ENCODE measurements around the gene CIPC.
A peak's percentile ranks its signal among the peaks of the same experiment; 100 is the strongest.

Gene CIPC

DNA sequence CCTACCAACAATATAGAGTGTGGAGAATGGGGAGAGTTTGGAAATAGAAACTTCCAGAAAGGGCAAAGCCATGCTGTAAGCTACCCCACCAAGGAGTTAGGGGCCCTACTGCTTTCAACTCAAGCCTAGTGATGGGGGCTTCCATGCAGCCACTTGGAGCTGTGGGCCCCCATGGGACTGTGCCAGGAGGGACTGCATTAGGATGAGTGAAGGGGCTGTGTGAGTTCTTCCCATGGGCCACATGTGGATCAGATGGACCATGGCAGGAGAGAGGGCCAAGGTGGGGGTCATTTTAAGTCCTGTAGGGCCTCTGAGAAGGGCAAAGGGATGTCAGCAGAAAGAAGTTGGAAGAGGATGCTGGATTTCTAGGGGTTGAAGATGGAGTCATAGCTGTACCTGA is 23.1 kb upstream of the CIPC start:
- no peak overlapping the region for H3K4me3 ChIP-seq (ENCODE audit: low read depth, low read length)
- no peaks in the 10 kb centered on the region for H3K27me3 ChIP-seq (ENCODE audit: control insufficient read depth, insufficient read depth, low read length)
- peaks cover 24% of the 10 kb centered on the region; the same call in 1 of the 2 replicates for H3K4me1 ChIP-seq (ENCODE audit: control insufficient read depth, insufficient read depth, low read length)
- H3K9me3 ChIP-seq (ENCODE audit: control insufficient read depth, insufficient read depth, low read length), result no peaks in the 10 kb centered on the region
- no peaks in the 10 kb centered on the region for H3K36me3 ChIP-seq (ENCODE audit: control insufficient read depth, insufficient read depth, low read length)
- no peak overlapping the region for H3K27ac ChIP-seq (ENCODE audit: low read depth, low read length)
- H3K9ac ChIP-seq (ENCODE audit: low read depth, low read length), result no peak overlapping the region

DNA sequence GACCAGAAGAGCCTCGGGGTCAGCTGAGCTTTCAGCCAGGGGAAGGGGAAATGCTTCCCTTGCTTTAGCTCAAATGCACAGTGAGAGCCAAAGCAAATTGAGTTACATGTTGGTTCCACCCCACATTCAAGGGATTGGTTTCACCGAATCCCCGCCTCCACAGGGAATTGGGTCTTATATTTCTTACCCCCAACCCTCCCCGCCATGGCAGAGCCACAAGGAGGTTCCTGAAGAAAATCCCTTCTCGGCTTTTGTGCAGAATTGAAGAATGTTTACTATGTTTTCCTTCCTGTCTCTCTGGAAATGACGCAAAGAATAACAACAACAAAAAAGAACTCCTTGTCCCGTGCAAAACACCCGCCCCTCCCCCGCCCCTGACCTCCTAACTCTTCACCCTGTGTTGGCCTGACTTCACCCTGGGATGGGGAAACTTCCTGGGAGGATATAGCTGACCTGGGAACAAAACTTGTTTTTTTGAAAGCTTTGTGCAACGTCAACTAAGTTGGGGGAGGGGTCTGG is 21.9 kb upstream of the CIPC start:
- H3K27ac ChIP-seq (ENCODE audit: low read depth, low read length), result peak overlapping the region; percentile 83
- H3K27me3 ChIP-seq (ENCODE audit: control insufficient read depth, insufficient read depth, low read length), result no peaks in the 10 kb centered on the region
- peaks cover 24% of the 10 kb centered on the region; the same call in 1 of the 2 replicates for H3K4me1 ChIP-seq (ENCODE audit: control insufficient read depth, insufficient read depth, low read length)
- no peaks in the 10 kb centered on the region for H3K9me3 ChIP-seq (ENCODE audit: control insufficient read depth, insufficient read depth, low read length)
- H3K4me3 ChIP-seq (ENCODE audit: low read depth, low read length), result peak overlapping the region; percentile 39; the same call in 1 of the 2 replicates
- no peak overlapping the region for H3K9ac ChIP-seq (ENCODE audit: low read depth, low read length)
- H3K36me3 ChIP-seq (ENCODE audit: control insufficient read depth, insufficient read depth, low read length), result no peaks in the 10 kb centered on the region

DNA sequence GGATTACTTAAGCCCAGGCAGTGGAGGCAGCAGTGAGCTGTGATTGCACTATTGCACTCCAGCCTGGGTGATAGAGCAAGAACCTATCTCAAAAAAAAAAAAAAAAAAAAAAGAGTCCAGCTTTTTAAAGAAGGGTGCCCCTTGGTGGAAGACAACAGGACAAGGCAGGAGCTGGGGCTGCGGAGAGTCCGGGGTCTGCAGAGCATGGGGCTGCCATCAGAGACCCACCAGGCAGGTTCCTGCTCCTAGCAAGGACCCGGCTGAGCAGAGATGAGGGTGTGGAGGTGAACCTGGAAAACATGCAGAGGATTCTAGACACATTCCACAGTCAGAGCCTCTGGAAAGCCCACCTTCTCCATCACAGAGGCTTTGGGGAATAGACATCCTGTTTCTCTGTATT is 21.0 kb upstream of the CIPC start:
- Histone ChIP-seq H3K4me1 (ENCODE audit: control insufficient read depth, insufficient read depth, low read length) (peaks cover 20% of the 10 kb centered on the region; the same call in 1 of the 2 replicates), H3K9me3 (ENCODE audit: control insufficient read depth, insufficient read depth, low read length) (no peaks in the 10 kb centered on the region), H3K9ac (ENCODE audit: low read depth, low read length) (no peak overlapping the region), H3K4me3 (ENCODE audit: low read depth, low read length) (no peak overlapping the region), H3K27me3 (ENCODE audit: control insufficient read depth, insufficient read depth, low read length) (no peaks in the 10 kb centered on the region), H3K27ac (ENCODE audit: low read depth, low read length) (peak overlapping the region; percentile 83), H3K36me3 (ENCODE audit: control insufficient read depth, insufficient read depth, low read length) (no peaks in the 10 kb centered on the region)

DNA sequence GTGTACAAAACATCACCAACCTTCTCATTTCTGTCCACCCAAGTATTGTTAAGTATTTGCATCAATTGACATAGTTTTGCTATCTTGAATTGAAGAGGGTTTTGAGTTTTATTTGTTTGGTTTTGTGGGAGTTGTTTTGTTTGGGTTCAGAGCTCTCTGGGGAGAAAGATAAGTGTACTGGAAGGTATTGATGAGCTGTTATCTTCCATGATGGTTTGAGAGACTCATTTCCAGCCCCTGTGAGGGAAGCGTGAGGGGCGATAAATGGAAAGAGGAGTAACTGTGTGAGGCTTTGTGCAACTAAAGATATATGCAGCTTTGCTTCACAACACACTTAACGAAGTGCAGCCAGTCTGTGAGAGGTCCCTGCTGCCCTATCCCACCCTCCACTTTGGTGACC is 15.7 kb upstream of the CIPC start:
- Histone ChIP-seq H3K9ac (ENCODE audit: low read depth, low read length) (no peak overlapping the region), H3K9me3 (ENCODE audit: control insufficient read depth, insufficient read depth, low read length) (no peaks in the 10 kb centered on the region), H3K4me1 (ENCODE audit: control insufficient read depth, insufficient read depth, low read length) (peaks cover 19% of the 10 kb centered on the region), H3K27me3 (ENCODE audit: control insufficient read depth, insufficient read depth, low read length) (no peaks in the 10 kb centered on the region), H3K36me3 (ENCODE audit: control insufficient read depth, insufficient read depth, low read length) (no peaks in the 10 kb centered on the region), H3K27ac (ENCODE audit: low read depth, low read length) (no peak overlapping the region), H3K4me3 (ENCODE audit: low read depth, low read length) (no peak overlapping the region)

DNA sequence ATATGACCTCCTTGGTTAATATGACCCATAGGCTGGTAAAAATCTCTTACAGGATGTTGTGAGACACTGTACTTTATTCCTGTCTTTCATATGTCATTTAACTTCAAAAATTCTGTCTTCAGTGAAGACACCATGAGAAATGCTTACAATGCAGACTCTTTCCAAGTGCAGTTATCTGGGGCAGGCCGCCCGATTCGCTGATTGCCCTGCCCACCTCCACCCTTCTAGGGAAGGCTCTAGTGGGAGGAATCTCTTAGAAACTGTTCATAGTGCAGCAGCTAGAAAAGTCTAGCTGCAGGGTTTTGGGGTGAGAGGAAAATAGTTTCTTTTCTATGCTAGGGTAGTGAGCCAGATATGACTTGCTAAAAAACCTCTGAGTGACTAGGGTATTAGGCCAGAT is 15.0 kb upstream of the CIPC start:
- Histone ChIP-seq H3K27ac (ENCODE audit: low read depth, low read length) (no peak overlapping the region), H3K4me1 (ENCODE audit: control insufficient read depth, insufficient read depth, low read length) (peaks cover 25% of the 10 kb centered on the region)

DNA sequence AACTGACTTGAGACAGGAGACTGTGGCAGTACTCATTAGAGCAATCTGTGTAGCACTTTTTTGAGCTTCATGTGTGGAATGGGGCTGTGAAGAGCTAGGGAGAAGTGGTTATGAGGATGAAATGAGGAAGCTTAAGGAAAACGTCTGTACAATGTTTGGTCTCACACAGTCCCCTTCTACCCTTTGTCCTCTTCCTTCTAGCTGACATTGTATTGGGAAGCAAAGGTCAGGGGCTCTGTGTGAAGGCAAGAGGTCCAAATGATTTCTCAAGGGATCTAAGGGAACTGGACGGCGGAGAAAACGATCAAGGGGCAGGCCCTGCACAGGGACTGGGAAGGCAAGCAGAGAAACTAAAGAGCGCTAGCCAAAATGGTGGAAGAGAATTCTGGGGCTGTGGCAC is 13.1 kb upstream of the CIPC start:
- H3K4me1 ChIP-seq (ENCODE audit: control insufficient read depth, insufficient read depth, low read length), result peaks cover 37% of the 10 kb centered on the region
- no peak overlapping the region for H3K9ac ChIP-seq (ENCODE audit: low read depth, low read length)
- no peak overlapping the region for H3K4me3 ChIP-seq (ENCODE audit: low read depth, low read length)
- H3K27me3 ChIP-seq (ENCODE audit: control insufficient read depth, insufficient read depth, low read length), result no peaks in the 10 kb centered on the region
- H3K36me3 ChIP-seq (ENCODE audit: control insufficient read depth, insufficient read depth, low read length), result no peaks in the 10 kb centered on the region
- peak overlapping the region; percentile 79 for H3K27ac ChIP-seq (ENCODE audit: low read depth, low read length)
- no peaks in the 10 kb centered on the region for H3K9me3 ChIP-seq (ENCODE audit: control insufficient read depth, insufficient read depth, low read length)

More for the DNA sequence above, 15.0 kb upstream of the CIPC start:
- H3K27me3 ChIP-seq (ENCODE audit: control insufficient read depth, insufficient read depth, low read length), result no peaks in the 10 kb centered on the region
- H3K9me3 ChIP-seq (ENCODE audit: control insufficient read depth, insufficient read depth, low read length), result no peaks in the 10 kb centered on the region
- no peak overlapping the region for H3K4me3 ChIP-seq (ENCODE audit: low read depth, low read length)
- H3K36me3 ChIP-seq (ENCODE audit: control insufficient read depth, insufficient read depth, low read length), result no peaks in the 10 kb centered on the region
- H3K9ac ChIP-seq (ENCODE audit: low read depth, low read length), result no peak overlapping the region

DNA sequence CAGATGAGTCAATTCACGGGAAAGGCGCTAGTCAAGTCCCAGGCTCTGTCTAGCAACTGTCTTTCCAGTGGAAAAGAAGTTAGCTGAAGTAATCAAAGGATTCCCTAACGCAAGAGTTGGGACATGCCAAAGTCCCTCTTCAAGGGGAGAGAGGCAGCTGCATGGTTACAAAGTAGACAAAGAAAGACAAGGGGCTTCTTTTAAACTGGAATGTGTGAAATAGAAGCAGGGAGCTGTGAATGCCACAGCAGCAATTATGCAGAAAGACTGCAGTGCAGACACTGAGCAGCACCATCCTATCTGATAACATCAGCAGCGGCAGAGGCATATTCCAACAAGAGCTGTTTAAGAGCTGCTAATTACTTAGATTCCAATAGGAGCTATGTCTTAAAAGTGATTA is 12.5 kb upstream of the CIPC start:
- H3K27me3 ChIP-seq (ENCODE audit: control insufficient read depth, insufficient read depth, low read length), result no peaks in the 10 kb centered on the region
- H3K36me3 ChIP-seq (ENCODE audit: control insufficient read depth, insufficient read depth, low read length), result no peaks in the 10 kb centered on the region
- H3K4me1 ChIP-seq (ENCODE audit: control insufficient read depth, insufficient read depth, low read length), result peaks cover 37% of the 10 kb centered on the region
- H3K4me3 ChIP-seq (ENCODE audit: low read depth, low read length), result no peak overlapping the region
- peak overlapping the region; percentile 79 for H3K27ac ChIP-seq (ENCODE audit: low read depth, low read length)
- H3K9me3 ChIP-seq (ENCODE audit: control insufficient read depth, insufficient read depth, low read length), result no peaks in the 10 kb centered on the region
- H3K9ac ChIP-seq (ENCODE audit: low read depth, low read length), result no peak overlapping the region

DNA sequence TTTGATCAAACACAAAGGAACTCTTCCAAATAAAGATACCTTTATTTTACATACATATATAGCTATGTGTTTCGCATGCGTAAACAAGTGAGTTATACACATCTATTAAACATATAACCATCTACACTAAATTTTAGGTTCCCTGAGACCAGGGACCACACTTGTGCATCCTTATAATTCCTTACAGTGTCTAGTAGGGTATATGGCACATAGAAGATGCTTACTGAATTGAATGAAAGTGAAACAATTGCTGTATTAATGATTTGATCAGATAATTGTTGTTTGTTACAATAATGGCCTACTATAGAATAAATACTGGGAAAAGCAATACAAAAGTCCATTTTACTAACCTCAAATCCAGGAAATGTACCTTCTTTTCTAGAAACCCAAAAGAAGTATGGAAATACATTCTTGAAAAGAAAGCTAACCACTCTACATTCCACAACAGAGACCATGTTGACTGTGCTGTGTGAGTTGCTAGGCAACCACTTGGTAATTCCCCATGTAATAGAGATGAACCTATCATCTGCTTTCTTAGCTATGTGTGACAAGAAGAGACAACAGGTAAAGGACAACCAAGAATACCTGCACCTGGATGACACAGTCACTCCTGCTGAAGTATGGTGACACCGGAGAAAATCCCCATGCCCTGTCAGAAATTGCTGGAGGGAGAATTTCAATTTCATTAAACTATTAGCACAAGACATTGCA is 11.9 kb upstream of the CIPC start:
- Histone ChIP-seq H3K27ac (ENCODE audit: low read depth, low read length) (peak overlapping the region; percentile 79), H3K4me3 (ENCODE audit: low read depth, low read length) (no peak overlapping the region), H3K4me1 (ENCODE audit: control insufficient read depth, insufficient read depth, low read length) (peaks cover 37% of the 10 kb centered on the region), H3K9me3 (ENCODE audit: control insufficient read depth, insufficient read depth, low read length) (no peaks in the 10 kb centered on the region), H3K36me3 (ENCODE audit: control insufficient read depth, insufficient read depth, low read length) (no peaks in the 10 kb centered on the region), H3K27me3 (ENCODE audit: control insufficient read depth, insufficient read depth, low read length) (no peaks in the 10 kb centered on the region), H3K9ac (ENCODE audit: low read depth, low read length) (peak overlapping the region; percentile 16; the same call in 1 of the 2 replicates)

DNA sequence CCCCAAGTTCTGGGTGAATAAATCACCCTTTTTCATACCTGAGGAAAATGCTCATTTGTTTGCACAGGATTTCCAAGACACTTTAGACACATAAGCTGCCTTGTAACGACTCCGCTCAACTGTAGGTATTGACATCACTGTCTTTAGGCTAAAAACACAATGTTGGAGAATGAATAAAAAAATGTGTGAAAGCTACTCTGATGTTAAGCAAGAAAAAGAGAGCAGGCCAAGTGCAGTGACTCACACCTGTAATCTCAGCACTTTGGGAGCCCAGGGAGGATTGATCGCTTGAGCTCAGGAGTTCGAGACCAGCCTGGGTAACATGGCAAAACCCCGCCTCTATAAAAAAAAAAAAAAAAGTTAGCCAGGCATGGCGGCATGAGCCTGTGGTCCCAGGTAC is 11.1 kb upstream of the CIPC start:
- H3K27me3 ChIP-seq (ENCODE audit: control insufficient read depth, insufficient read depth, low read length), result no peaks in the 10 kb centered on the region
- H3K4me1 ChIP-seq (ENCODE audit: control insufficient read depth, insufficient read depth, low read length), result peaks cover 37% of the 10 kb centered on the region
- no peak overlapping the region for H3K4me3 ChIP-seq (ENCODE audit: low read depth, low read length)
- no peak overlapping the region for H3K9ac ChIP-seq (ENCODE audit: low read depth, low read length)
- no peaks in the 10 kb centered on the region for H3K36me3 ChIP-seq (ENCODE audit: control insufficient read depth, insufficient read depth, low read length)
- H3K27ac ChIP-seq (ENCODE audit: low read depth, low read length), result peak overlapping the region; percentile 79
- H3K9me3 ChIP-seq (ENCODE audit: control insufficient read depth, insufficient read depth, low read length), result no peaks in the 10 kb centered on the region

DNA sequence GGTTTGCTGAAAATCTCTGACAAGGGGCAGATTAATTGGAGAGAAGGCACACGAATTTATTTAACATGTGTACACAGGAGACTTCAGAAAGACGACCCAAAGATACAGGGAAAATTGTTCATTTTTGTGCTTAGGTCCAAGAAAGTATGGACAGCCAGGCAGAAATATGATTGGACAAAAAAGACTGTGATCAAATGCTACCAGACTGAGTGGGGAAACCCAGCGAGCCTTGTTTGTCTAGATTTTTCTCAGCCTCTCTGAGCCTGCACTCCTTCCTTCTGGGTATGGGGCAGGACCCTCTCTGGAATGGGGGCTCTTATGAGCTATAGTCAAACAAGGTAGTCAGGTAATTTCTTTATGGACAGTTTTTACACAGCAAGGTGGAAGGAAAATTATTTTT is 10.4 kb upstream of the CIPC start:
- H3K4me1 ChIP-seq (ENCODE audit: control insufficient read depth, insufficient read depth, low read length), result peaks cover 37% of the 10 kb centered on the region
- 0 out of 2 replicates have a peak overlapping the region, but pooled peaks have one; percentile 42 for H3K4me3 ChIP-seq (ENCODE audit: low read depth, low read length)
- no peaks in the 10 kb centered on the region for H3K27me3 ChIP-seq (ENCODE audit: control insufficient read depth, insufficient read depth, low read length)
- H3K9ac ChIP-seq (ENCODE audit: low read depth, low read length), result peak overlapping the region; percentile 49
- H3K9me3 ChIP-seq (ENCODE audit: control insufficient read depth, insufficient read depth, low read length), result no peaks in the 10 kb centered on the region
- no peaks in the 10 kb centered on the region for H3K36me3 ChIP-seq (ENCODE audit: control insufficient read depth, insufficient read depth, low read length)
- peak overlapping the region; percentile 89 for H3K27ac ChIP-seq (ENCODE audit: low read depth, low read length)

DNA sequence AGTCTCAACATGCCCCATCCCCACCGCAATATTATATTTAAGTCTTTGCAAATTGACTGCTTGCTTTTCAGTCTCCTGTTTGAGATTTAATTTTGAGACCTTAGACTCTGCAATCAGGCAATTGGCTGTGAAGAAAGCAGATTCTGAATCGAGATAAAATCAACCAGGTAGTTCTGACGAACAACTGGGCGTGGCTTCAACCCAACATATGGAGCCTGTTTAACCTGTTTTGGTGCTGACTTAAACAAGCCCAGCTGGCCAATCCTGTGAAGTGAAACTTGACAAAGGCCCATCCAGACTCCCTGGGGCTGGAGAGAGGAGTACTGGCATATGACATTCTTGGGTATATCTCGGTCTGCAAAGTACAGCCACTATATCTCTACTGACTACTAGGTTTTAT is 9.8 kb upstream of the CIPC start:
- no peaks in the 10 kb centered on the region for H3K9me3 ChIP-seq (ENCODE audit: control insufficient read depth, insufficient read depth, low read length)
- peak overlapping the region; percentile 89 for H3K27ac ChIP-seq (ENCODE audit: low read depth, low read length)
- H3K36me3 ChIP-seq (ENCODE audit: control insufficient read depth, insufficient read depth, low read length), result no peaks in the 10 kb centered on the region
- peak overlapping the region; percentile 53 for H3K9ac ChIP-seq (ENCODE audit: low read depth, low read length)
- no peaks in the 10 kb centered on the region for H3K27me3 ChIP-seq (ENCODE audit: control insufficient read depth, insufficient read depth, low read length)
- H3K4me3 ChIP-seq (ENCODE audit: low read depth, low read length), result peak overlapping the region; percentile 42
- H3K4me1 ChIP-seq (ENCODE audit: control insufficient read depth, insufficient read depth, low read length), result peaks cover 37% of the 10 kb centered on the region
